ENCODE data around the gene WNT5B. TPM values are rescaled to one million over a fixed set of nuclear protein-coding genes. Genes with fewer than 3 reads are reported as not detected.

WNT5B gene
- polyA plus RNA-seq, 3 donors from 2014 or later, result not detected

DNA sequence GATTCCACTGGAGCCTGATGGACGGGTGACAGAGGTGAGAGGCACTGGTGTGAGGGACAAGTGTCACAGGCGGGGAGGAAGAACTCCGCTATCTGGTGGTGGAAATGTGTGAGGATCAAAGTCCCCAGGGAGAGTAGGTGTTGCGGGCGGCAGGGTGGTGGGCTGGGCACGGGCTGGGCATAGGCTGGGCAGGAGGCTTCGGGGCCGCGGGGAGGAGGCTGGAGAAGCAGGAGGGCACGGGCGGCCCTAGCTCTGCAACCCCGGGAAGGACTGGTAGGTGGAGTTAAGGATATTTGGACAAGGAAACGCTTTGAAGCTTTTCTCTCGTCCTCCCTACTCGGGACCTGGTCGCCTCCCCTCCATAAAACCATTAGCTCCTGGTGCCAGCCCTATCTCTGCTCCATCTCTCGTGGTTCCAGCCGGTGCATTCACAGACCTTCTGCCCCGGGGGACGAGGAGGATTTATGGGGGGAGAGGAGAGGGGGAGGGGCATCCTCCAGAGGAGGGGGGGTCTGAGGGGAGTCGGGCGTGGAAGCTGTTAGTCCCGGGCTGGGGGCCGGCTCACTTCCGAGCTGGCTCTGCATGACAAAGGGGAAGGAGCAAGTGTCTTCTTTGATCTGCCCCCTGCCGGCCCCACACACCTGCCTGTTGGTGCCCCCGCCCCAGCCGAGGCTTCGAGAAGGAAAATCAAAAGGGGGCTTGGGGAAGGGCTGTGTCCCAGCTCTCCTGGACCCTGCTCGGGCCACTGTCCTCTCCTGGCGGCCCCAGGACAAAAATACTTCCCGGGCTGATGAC, 504 bp downstream of the WNT5B start:
- Mint-ChIP-seq H3K4me1 (peaks cover 13 to 15% of the 10 kb centered on the region in 2 donors), H3K27ac (no peak overlapping the region), H3K36me3 (no peaks in the 10 kb centered on the region), H3K9me3 (no peaks in the 10 kb centered on the region), H3K27me3 (ENCODE audit: low read depth in 3 of 3) (peaks cover 12 to 25% (median 13%) of the 10 kb centered on the region in 3 donors), H3K4me3 (peak overlapping the region; percentile 17 to 65 (median 29))
- DNase-seq, result no peak

DNA sequence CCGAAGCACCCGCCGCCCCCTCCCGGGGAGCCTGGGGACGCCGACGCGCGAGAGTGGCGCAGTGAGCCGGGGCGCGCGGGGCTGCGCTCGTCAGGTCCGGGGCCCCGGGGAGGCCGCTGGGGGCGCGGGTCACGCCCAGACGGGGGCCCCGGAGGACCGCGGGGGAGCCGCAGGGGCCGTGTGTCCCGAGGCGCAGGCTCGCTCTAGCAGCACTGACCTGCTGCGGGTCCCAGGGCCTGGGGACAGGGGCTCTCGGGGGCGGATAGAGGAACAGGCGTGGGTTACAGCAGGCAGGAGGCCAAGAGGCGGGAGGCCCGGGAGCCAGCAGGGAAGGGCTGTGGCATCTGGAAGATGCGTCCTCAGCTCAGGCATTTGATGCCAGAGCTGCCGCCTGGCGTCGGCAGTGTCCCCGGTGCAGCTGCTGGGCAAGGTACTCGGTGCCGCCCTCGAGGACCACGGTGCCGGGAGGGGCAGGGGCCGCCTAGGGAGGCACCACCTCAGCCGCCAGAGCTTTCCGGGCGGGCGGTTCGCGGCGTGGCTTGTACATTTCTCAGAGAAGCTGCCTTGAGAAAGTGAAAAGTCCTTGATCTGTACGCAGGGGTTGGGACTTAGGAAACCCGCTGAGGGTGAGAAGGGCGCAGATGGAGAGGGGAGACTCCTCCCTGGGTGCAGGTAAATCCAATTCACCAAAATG, 1.2 kb downstream of the WNT5B start:
- DNase-seq, result no peak
- H3K27me3 Mint-ChIP-seq (ENCODE audit: low read depth in 3 of 3), result peaks cover 9 to 27% (median 13%) of the 10 kb centered on the region in 3 donors

DNA sequence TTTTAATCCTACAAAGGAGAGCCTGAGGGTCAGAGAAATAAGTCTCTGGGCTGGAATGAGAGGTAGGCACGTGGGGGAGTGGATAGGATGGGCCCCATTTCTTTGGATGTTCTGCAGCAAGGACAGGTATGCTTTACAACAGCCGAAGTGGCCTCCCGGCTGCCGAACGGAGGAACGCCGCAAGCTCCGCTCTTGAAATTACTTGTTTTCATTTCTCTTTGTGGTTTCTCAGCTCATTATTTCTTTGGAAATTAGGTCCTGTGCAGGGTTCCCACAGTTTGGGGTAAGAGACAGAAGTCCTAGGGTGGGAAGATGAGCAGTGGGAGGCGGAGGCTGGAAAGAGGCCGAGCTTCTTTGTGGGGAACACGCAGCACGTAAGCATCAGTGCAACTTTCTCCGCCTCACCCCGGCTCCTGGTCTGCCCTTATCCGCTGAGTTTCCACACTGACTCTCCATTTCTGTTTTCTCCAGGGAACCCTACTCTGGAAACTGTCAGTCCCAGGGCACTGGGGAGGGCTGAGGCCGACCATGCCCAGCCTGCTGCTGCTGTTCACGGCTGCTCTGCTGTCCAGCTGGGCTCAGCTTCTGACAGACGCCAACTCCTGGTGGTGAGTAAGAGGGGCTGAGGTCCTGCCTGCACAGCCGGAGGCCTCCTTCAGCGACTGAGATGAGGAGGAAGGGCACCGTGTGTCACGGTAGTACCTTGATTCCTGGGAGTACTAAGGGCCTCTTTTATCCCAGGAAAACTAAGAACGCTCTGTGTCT, 2.0 kb downstream of the WNT5B start:
- no peak for DNase-seq
- Mint-ChIP-seq H3K9me3 (no peaks in the 10 kb centered on the region), H3K27me3 (ENCODE audit: low read depth in 3 of 3) (peaks cover 9 to 28% (median 13%) of the 10 kb centered on the region in 3 donors), H3K27ac (no peak overlapping the region), H3K4me1 (peaks cover 13 to 15% of the 10 kb centered on the region in 2 donors), H3K36me3 (no peaks in the 10 kb centered on the region), H3K4me3 (peak overlapping the region in 2 of 5 donors; percentile 25 to 35)

More for the DNA sequence above, 1.2 kb downstream of the WNT5B start:
- peaks cover 13 to 15% of the 10 kb centered on the region in 2 donors for H3K4me1 Mint-ChIP-seq
- H3K4me3 Mint-ChIP-seq, result peak overlapping the region in 2 of 5 donors; percentile 25 to 35
- no peaks in the 10 kb centered on the region for H3K9me3 Mint-ChIP-seq
- no peaks in the 10 kb centered on the region for H3K36me3 Mint-ChIP-seq
- H3K27ac Mint-ChIP-seq, result peak overlapping the region in 1 of 6 donors; percentile 9

DNA sequence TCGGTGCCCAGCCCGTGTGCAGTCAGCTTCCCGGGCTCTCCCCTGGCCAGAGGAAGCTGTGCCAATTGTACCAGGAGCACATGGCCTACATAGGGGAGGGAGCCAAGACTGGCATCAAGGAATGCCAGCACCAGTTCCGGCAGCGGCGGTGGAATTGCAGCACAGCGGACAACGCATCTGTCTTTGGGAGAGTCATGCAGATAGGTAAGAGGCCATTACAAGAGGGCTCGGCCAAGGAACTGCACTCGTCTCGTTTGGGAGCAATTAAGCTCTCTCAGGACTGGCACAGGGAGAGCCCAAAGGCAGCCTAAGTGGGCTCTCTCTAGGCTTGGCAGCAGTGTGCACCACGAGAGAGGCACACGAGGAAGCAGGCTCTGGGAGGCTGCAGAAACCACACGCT, 3.7 kb downstream of the WNT5B start:
- Mint-ChIP-seq H3K36me3 (no peaks in the 10 kb centered on the region), H3K4me3 (no peak overlapping the region), H3K4me1 (peaks cover 13 to 15% of the 10 kb centered on the region in 2 donors), H3K9me3 (no peaks in the 10 kb centered on the region), H3K27ac (no peak overlapping the region), H3K27me3 (ENCODE audit: low read depth in 3 of 3) (peaks cover 9 to 29% (median 9%) of the 10 kb centered on the region in 3 donors)
- no peak for DNase-seq

DNA sequence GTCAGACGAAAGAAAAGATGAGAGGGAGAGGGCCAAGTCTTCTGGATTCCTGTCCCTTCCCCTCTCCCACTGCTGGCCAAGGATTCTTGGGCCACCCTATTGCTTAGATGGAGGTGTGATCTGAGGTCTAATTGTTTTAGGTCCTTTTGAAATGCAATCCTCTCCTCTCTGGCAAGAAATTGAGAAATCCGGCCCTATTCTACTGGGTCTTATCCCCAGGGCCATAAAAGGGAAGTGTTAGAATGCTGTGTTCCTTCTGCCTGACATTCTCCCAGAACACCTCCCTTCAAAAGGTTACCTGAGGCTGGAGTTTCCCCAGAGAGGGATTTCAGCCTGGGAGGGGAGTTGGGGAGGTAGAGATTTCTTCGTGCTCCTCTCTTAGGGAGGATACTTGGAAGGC, 4.4 kb downstream of the WNT5B start:
- H3K9me3 Mint-ChIP-seq, result no peaks in the 10 kb centered on the region
- no peak overlapping the region for H3K4me3 Mint-ChIP-seq
- H3K4me1 Mint-ChIP-seq, result peaks cover 13 to 15% of the 10 kb centered on the region in 2 donors
- no peak for DNase-seq
- no peak overlapping the region for H3K27ac Mint-ChIP-seq
- no peaks in the 10 kb centered on the region for H3K36me3 Mint-ChIP-seq
- H3K27me3 Mint-ChIP-seq (ENCODE audit: low read depth in 3 of 3), result peaks cover 9 to 29% (median 9%) of the 10 kb centered on the region in 3 donors

DNA sequence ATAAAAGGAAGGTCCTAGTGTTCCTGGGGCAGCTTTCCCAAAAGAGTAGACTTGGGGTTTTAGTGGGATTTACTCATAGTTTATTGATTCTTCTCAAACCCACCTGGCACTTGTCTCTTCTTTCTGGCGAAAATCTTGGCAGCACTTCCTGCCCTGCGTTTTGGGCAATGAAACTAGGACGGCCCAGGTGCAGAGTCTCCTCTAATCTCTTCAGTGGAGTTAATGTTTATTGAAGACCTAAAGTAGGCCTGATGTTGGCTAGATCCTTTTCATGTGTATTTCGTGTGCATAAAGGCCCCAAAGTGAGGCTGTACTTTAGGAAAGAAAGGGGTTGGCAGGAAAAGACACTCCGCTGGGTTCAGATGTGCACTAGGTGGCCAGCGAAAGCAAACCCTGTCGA, 5.1 kb downstream of the WNT5B start:
- Mint-ChIP-seq H3K4me1 (peaks cover 8 to 9% of the 10 kb centered on the region in 2 donors), H3K9me3 (no peaks in the 10 kb centered on the region), H3K4me3 (no peak overlapping the region), H3K27me3 (ENCODE audit: low read depth in 3 of 3) (peaks cover 5 to 28% (median 9%) of the 10 kb centered on the region in 3 donors), H3K36me3 (no peaks in the 10 kb centered on the region), H3K27ac (no peak overlapping the region)
- no peak for DNase-seq

DNA sequence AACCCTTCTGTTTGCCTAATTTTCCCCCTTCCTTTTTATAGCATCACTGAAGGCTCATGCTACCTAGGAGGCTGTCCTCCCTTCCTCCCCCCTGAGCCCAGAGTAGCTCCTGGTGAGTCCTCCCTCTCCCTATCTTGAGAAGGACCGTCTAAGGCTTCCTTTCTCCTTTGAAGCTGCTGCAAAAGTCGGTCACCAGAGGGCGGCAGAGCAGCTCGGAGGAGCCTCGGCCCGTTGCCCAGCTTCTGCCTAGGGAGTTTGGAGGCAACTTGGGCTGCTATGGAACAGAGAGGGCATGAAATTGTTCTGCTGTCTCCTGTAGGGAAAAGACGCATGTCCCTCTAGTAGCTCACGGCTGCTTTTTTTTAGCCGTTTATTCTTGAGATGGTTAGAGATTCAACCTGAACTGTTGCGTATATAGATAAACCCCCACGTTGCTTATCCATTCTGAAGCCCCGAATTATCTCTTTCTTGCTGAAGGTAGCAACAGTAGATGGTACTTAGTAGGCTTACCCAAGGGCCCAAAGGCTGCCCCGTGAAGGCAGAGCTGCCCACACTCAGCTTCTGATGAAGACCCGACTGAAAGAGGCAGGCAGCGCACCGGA, 5.7 kb downstream of the WNT5B start:
- H3K4me1 Mint-ChIP-seq, result peaks cover 6 to 8% of the 10 kb centered on the region in 2 donors
- DNase-seq, result peak; percentile 31 to 47 (median 33)
- peaks cover 4 to 28% (median 9%) of the 10 kb centered on the region in 3 donors for H3K27me3 Mint-ChIP-seq (ENCODE audit: low read depth in 3 of 3)
- H3K27ac Mint-ChIP-seq, result no peak overlapping the region
- no peak overlapping the region for H3K4me3 Mint-ChIP-seq
- no peaks in the 10 kb centered on the region for H3K36me3 Mint-ChIP-seq
- no peaks in the 10 kb centered on the region for H3K9me3 Mint-ChIP-seq

DNA sequence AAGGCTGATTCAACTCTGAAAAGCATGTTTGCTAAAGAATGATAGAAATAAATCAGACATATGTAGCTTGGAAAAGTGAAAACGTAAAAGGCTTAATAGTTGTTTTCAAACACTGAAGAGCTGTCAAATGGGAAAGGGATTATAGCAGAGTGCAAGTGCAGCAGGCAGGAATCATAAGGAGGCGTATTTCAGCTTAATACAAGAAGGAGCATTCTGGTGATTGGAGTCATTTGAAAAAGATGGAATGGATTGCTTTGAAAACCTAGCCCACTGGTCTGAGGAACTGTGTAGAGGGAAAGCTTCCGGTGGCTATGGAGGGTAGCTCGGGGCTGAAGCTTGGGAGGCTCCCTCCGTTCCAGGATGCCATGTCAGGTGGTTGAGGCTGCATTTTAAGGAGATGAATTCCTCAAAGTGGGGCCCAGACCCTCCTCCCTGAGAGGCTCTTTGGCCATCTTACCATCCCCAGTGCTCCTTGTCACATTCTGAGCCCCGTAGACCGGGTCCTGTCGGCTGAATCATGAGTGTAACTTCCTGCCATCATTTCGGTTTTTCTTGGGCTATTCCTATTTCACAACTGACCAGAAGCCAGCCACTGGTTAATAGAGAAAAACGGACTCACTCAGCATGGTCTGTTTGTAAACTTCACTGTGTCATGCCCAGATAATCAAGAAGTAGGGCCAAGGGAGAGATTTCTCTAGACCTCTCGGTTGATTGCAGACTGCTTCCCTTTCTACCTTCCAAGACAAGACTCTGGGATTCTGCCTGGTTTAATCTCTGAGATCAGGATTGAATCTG, 6.5 kb downstream of the WNT5B start:
- no peak overlapping the region for H3K4me3 Mint-ChIP-seq
- peaks cover 4 to 27% (median 9%) of the 10 kb centered on the region in 3 donors for H3K27me3 Mint-ChIP-seq (ENCODE audit: low read depth in 3 of 3)
- no peak for DNase-seq
- H3K9me3 Mint-ChIP-seq, result no peaks in the 10 kb centered on the region
- no peak overlapping the region for H3K27ac Mint-ChIP-seq
- no peaks in the 10 kb centered on the region for H3K36me3 Mint-ChIP-seq
- H3K4me1 Mint-ChIP-seq, result peaks cover 6 to 7% of the 10 kb centered on the region in 2 donors

DNA sequence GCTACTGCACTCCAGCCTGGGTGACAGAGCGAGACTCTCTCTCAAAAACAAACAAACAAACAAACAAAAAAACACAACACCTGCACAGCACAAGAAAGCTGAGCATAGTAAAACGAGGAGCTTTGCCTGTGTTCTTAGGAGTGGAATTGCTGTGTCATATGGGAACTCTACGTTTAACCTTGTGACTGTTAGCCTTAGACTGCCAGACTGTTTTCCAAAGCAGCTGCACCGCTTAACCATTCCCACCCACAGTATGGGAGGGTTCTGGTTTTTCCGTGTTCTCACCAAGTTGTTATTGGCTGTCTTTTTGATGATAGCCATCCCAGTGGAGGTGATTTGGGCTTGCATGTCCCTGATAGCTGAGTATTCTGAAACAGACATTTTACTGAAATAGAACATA, 9.2 kb downstream of the WNT5B start:
- DNase-seq, result no peak
- no peaks in the 10 kb centered on the region for H3K9me3 Mint-ChIP-seq
- peaks cover 3 to 11% (median 4%) of the 10 kb centered on the region in 3 donors for H3K27me3 Mint-ChIP-seq (ENCODE audit: low read depth in 3 of 3)
- no peaks in the 10 kb centered on the region for H3K4me1 Mint-ChIP-seq
- H3K4me3 Mint-ChIP-seq, result no peak overlapping the region
- no peaks in the 10 kb centered on the region for H3K36me3 Mint-ChIP-seq
- H3K27ac Mint-ChIP-seq, result no peak overlapping the region

DNA sequence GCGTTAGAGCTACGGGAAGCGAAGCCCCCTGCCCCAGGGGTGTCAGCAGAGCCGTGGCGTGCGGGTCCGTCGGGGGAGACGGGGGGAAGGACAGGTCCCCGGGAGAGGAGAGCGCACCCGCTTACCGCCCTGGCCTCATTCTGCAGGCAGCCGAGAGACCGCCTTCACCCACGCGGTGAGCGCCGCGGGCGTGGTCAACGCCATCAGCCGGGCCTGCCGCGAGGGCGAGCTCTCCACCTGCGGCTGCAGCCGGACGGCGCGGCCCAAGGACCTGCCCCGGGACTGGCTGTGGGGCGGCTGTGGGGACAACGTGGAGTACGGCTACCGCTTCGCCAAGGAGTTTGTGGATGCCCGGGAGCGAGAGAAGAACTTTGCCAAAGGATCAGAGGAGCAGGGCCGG, 10.5 kb downstream of the WNT5B start:
- DNase-seq, result no peak
- Mint-ChIP-seq H3K4me3 (no peak overlapping the region), H3K27ac (no peak overlapping the region), H3K36me3 (no peaks in the 10 kb centered on the region), H3K27me3 (ENCODE audit: low read depth in 3 of 3) (peaks cover under 1 to 7% (median 2%) of the 10 kb centered on the region in 3 donors), H3K9me3 (no peaks in the 10 kb centered on the region), H3K4me1 (no peaks in the 10 kb centered on the region)

DNA sequence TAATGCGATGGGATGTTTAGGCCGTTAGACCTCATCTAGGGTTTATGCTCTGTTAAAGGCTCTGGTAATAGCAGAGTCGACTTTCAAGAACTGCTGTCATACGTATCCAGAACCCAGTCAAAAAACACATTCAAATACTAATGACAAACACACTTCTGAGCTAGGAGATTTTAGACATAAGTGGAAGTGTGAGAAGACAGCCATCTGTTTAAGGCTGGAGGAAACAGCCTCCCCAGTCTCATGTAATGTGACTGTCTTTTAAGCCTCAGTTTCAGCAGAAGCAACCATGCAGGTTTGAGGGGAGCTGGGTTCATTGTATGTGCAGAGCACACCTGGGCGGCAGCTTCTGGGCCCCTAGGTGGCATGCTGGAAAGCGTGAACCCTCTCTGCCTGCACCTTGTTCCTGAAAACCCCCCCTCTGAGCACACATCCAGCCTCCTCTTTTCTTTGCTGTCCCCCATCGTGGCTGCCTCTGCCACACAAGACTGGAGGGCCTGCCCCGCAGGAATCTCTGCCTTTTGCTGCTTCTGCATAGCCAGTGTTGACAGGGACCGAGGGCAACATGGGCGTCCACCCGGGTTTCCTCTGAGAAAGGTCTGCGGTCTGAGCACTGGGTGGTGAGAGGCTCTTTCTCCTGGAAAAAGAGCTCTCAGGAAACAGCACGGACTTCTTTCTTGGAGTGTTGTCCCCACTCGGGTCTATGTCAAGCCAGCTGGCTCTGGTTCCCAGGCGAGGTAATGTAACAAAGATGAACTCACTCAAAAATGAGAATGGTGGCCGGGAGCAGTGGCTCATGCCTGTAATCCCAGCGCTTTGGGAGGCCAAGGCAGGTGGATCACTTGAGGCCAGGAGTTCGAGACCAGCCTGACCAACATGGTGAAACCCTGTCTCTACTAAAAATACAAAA, 11.6 kb downstream of the WNT5B start:
- Mint-ChIP-seq H3K9me3 (no peaks in the 10 kb centered on the region), H3K4me1 (no peaks in the 10 kb centered on the region), H3K4me3 (no peak overlapping the region), H3K27me3 (ENCODE audit: low read depth in 3 of 3) (peaks cover 0 to 5% (median 2%) of the 10 kb centered on the region in 3 donors), H3K36me3 (no peaks in the 10 kb centered on the region), H3K27ac (no peak overlapping the region)
- no peak for DNase-seq

DNA sequence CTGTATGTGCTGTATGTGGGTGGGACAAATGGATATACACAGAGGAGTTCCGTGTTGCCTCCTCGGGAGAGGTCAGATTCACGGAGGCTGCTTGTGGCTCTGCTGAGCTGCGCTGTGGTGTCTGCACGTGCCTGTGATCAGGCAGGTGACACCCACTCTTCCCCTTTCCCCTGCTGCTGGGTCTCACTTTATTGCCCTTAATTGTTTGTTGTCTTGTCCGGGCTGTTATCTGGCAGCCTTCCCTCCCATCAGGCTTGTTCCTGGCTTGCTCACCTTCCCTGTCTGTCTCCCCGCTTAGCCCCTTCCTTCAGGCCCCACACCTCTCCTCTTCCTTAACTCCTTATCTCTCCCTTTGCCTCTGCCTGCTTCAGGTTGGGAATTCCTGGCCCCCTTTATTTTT, 13.5 kb downstream of the WNT5B start:
- Mint-ChIP-seq H3K4me3 (no peak overlapping the region), H3K4me1 (peaks cover 0 to 6% of the 10 kb centered on the region in 2 donors), H3K27ac (no peak overlapping the region), H3K9me3 (no peaks in the 10 kb centered on the region), H3K27me3 (ENCODE audit: low read depth in 3 of 3) (peaks cover 2% of the 10 kb centered on the region in 3 donors), H3K36me3 (no peaks in the 10 kb centered on the region)
- DNase-seq, result no peak

Measured in immature natural killer cell (primary cell).